Peyer's patch (tissue), 4 donors: ENCODE results near the gene KRTAP1-4. TPM values are rescaled to one million over a fixed set of nuclear protein-coding genes. Genes with fewer than 3 reads are reported as not detected.

Experiments
- DNase-seq, 3 donors: peaks; one replicate each; pipeline ENCODE4 v3.0.0-alpha.2; 2017 to 2019
- H3K27ac ChIP-seq, 4 donors: fragments of 200-600 bp; sonication (generic); one replicate each; pipeline ENCODE4 v1.5.1; 2016 to 2019
- H3K27me3 ChIP-seq, 2 donors: fragments of 200-600 bp; sonication (generic); one replicate each; pipeline ENCODE4 v1.5.1; 2019
- H3K36me3 ChIP-seq, 3 donors: fragments of 200-600 bp; sonication (generic); one replicate each; pipeline ENCODE4 v1.5.1; 2016 to 2019
- H3K4me1 ChIP-seq, 4 donors: fragments of 200-600 bp; sonication (generic); one replicate each; pipeline ENCODE4 v1.5.1; 2016 to 2019
- H3K4me3 ChIP-seq, 4 donors: fragments of 200-600 bp; sonication (generic); 1 replicate in 3 of 4; 2 replicates in 1 of 4; pipeline ENCODE4 v1.5.1; 2016 to 2019; ENCODE audit warnings: mild to moderate bottlenecking in 1 of 4
- H3K9me3 ChIP-seq, 4 donors: fragments of 200-600 bp; sonication (generic); one replicate each; pipeline ENCODE4 v1.5.1; 2016 to 2019; ENCODE audit warnings: mild to moderate bottlenecking in 1 of 4
- CTCF ChIP-seq, 6 experiments: fragments of 450-650 bp in 4 of 6; fragments of 200-600 bp in 2 of 6; sonication (generic) in 1 of 6; IDR thresholded peaks; one replicate each; pipeline ENCODE4 v1.5.1; 2017 to 2019; ENCODE audit warnings: antibody characterized with exemption in 6 of 6, mild to moderate bottlenecking in 3 of 6, moderate library complexity in 1 of 6
- POLR2A ChIP-seq, 2 donors: fragments of 450-650 bp; IDR thresholded peaks; one replicate each; pipeline ENCODE4 v1.5.1; 2017; ENCODE audit warnings: antibody characterized with exemption in 2 of 2, mild to moderate bottlenecking in 2 of 2, moderate library complexity in 2 of 2
- small RNA-seq, 2 donors: library from RNA; depleted of rRNA; stranded (forward); fragments of <200 nt; gene quantifications; one replicate each; pipeline ENCODE3, GENCODE V24; 2016
- total RNA-seq, 4 donors: library from RNA; depleted of rRNA; stranded (reverse); fragments of >200 nt; gene quantifications; one replicate each; pipeline ENCODE4 v1.1.0, GENCODE V29; 2016

The KRTAP1-4 gene
- total RNA-seq, 4 donors from 2014 or later, result not detected

GRCh38 chr17:40980596-40980995 lies 49.4 kb downstream of the KRTAP1-4 start:
- Histone ChIP-seq H3K4me1 (no peaks in the 10 kb centered on the region), H3K27ac (no peak overlapping the region), H3K4me3 (no peak overlapping the region), H3K27me3 (no peaks in the 10 kb centered on the region), H3K36me3 (no peaks in the 10 kb centered on the region), H3K9me3 (no peaks in the 10 kb centered on the region)
- no peak for TF ChIP-seq CTCF (IDR thresholded peaks at IDR 0.05)
- no peak for TF ChIP-seq POLR2A (IDR thresholded peaks at IDR 0.05)
- DNase-seq, result no peak

- Histone ChIP-seq H3K9me3 (no peaks in the 10 kb centered on the region), H3K27ac (no peak overlapping the region), H3K27me3 (no peaks in the 10 kb centered on the region)
These were observed 49.9 kb downstream of the KRTAP1-4 start for GRCh38 chr17:40980117-40980516.

More at GRCh38 chr17:40980117-40980516, 49.9 kb downstream of the KRTAP1-4 start:
- Histone ChIP-seq H3K4me3 (no peak overlapping the region), H3K36me3 (no peaks in the 10 kb centered on the region), H3K4me1 (no peaks in the 10 kb centered on the region)
- no peak for DNase-seq
- no peak for TF ChIP-seq CTCF (IDR thresholded peaks at IDR 0.05)
- TF ChIP-seq POLR2A (IDR thresholded peaks at IDR 0.05), result no peak

Small RNA genes lying within 50 kb of the gene (small RNA-seq; reads per million reads assigned to genes)
- 0 reads per million in 2 donors for gene KRTAP3-4P

Other genes with a start within 250 kb of the KRTAP1-4 start
- not detected for gene KRT27, start 247.6 kb downstream of the KRTAP1-4 start, total RNA-seq
- under 1 TPM in 1 of 4 donors, not detected in 3; 0.88 TPM for gene KRT28, start 230.2 kb downstream of the KRTAP1-4 start, total RNA-seq
- 10 to 100 TPM in 2 of 4 donors, 1 to 10 TPM in 2; 5.1 to 19.0 (median 8.1) TPM for gene KRT10, start 207.6 kb downstream of the KRTAP1-4 start, total RNA-seq
- gene KRT12, start 163.0 kb downstream of the KRTAP1-4 start, total RNA-seq, result 10 to 100 TPM in 1 of 4 donors, 1 to 10 TPM in 2, not detected in 1; 4.9 to 18.2 (median 9.1) TPM
- gene KRT20, start 145.0 kb downstream of the KRTAP1-4 start, total RNA-seq, result 100 to 1,000 TPM; 111 to 978 (median 820) TPM
- gene KRT23, start 92.5 kb downstream of the KRTAP1-4 start, total RNA-seq, result 1 to 10 TPM in 2 of 4 donors, not detected in 2; 1.1 to 2.5 TPM
- not detected for gene KRT39, start 63.2 kb downstream of the KRTAP1-4 start, total RNA-seq
- 1 to 10 TPM in 1 of 4 donors, under 1 TPM in 2, not detected in 1; 0.88 to 1.0 (median 0.94) TPM for gene KRT40, start 45.9 kb downstream of the KRTAP1-4 start, total RNA-seq
- not detected for gene KRTAP3-3, start 36.0 kb downstream of the KRTAP1-4 start, total RNA-seq
- not detected for gene KRTAP3-2, start 30.3 kb downstream of the KRTAP1-4 start, total RNA-seq
- gene KRTAP3-1, start 21.1 kb downstream of the KRTAP1-4 start, total RNA-seq, result not detected
- not detected for gene KRTAP1-5, start 3.0 kb downstream of the KRTAP1-4 start, total RNA-seq
- gene KRTAP1-3, start 4.7 kb upstream of the KRTAP1-4 start, total RNA-seq, result not detected
- not detected for gene KRTAP1-1, start 11.3 kb upstream of the KRTAP1-4 start, total RNA-seq
- not detected for gene KRTAP2-1, start 17.1 kb upstream of the KRTAP1-4 start, total RNA-seq
- gene KRTAP2-2, start 25.0 kb upstream of the KRTAP1-4 start, total RNA-seq, result not detected
- not detected for gene KRTAP2-3, start 29.9 kb upstream of the KRTAP1-4 start, total RNA-seq
- gene KRTAP2-4, start 35.7 kb upstream of the KRTAP1-4 start, total RNA-seq, result not detected
- not detected for gene KRTAP4-7, start 54.0 kb upstream of the KRTAP1-4 start, total RNA-seq
- gene KRTAP4-8, start 67.9 kb upstream of the KRTAP1-4 start, total RNA-seq, result not detected
- gene KRTAP4-16, start 72.0 kb upstream of the KRTAP1-4 start, total RNA-seq, result not detected
- not detected for gene KRTAP4-9, start 75.2 kb upstream of the KRTAP1-4 start, total RNA-seq
- gene KRTAP4-11, start 88.2 kb upstream of the KRTAP1-4 start, total RNA-seq, result not detected
- not detected for gene KRTAP4-12, start 94.0 kb upstream of the KRTAP1-4 start, total RNA-seq
- not detected for gene KRTAP4-6, start 110.3 kb upstream of the KRTAP1-4 start, total RNA-seq
- not detected for gene KRTAP4-5, start 119.6 kb upstream of the KRTAP1-4 start, total RNA-seq
- not detected for gene KRTAP4-4, start 130.6 kb upstream of the KRTAP1-4 start, total RNA-seq
- not detected for gene KRTAP4-3, start 138.0 kb upstream of the KRTAP1-4 start, total RNA-seq
- gene KRTAP4-2, start 148.0 kb upstream of the KRTAP1-4 start, total RNA-seq, result not detected
- not detected for gene KRTAP4-1, start 154.7 kb upstream of the KRTAP1-4 start, total RNA-seq
- not detected for gene KRTAP9-1, start 159.7 kb upstream of the KRTAP1-4 start, total RNA-seq
- gene KRTAP9-2, start 196.5 kb upstream of the KRTAP1-4 start, total RNA-seq, result not detected
- not detected for gene KRTAP9-3, start 202.3 kb upstream of the KRTAP1-4 start, total RNA-seq
- gene KRTAP9-8, start 207.8 kb upstream of the KRTAP1-4 start, total RNA-seq, result not detected
- not detected for gene KRTAP9-4, start 219.5 kb upstream of the KRTAP1-4 start, total RNA-seq
- gene KRTAP9-9, start 225.2 kb upstream of the KRTAP1-4 start, total RNA-seq, result not detected
- not detected for gene KRTAP9-6, start 235.2 kb upstream of the KRTAP1-4 start, total RNA-seq
- gene KRTAP9-7, start 245.5 kb upstream of the KRTAP1-4 start, total RNA-seq, result not detected